CD14-positive monocyte (primary cell): ENCODE data around the gene DNAJC19. TPM values are rescaled to one million over a fixed set of nuclear protein-coding genes. Genes with fewer than 3 reads are reported as not detected.

ENCODE experiments used
- DNase-seq, 3 donors: peaks; one replicate each; pipeline ENCODE4 v3.0.0-alpha.2; 2011 to 2022
- H2AFZ ChIP-seq: 2 replicates; pipeline ENCODE4 v1.6.0; 2012; ENCODE audit warnings: mild to moderate bottlenecking, low read depth, low read length, inconsistent platforms; ENCODE audit not compliant: insufficient read depth, poor library complexity, severe bottlenecking
- H3K27ac ChIP-seq, 2 donors: 1 replicate in 1 of 2; 2 replicates in 1 of 2; pipeline ENCODE4 v1.5.1; 2012 to 2013; ENCODE audit warnings: low read length in 2 of 2, control low read depth in 1 of 2, inconsistent platforms in 1 of 2, low read depth in 1 of 2, mild to moderate bottlenecking in 1 of 2
- H3K27me3 ChIP-seq, 2 donors: one replicate each; pipeline versions ENCODE4 v1.6.0 to v1.6.1; 2011 to 2013; ENCODE audit warnings: low read length in 2 of 2; ENCODE audit not compliant: control insufficient read depth in 2 of 2, insufficient read depth in 2 of 2
- H3K36me3 ChIP-seq, 2 donors: replicated peaks in 1 of 2; 1 replicate in 1 of 2; 2 replicates in 1 of 2; pipeline versions ENCODE4 v1.5.1 to v1.6.1; 2012 to 2013; ENCODE audit warnings: low read length in 2 of 2, control low read depth in 1 of 2, inconsistent platforms in 1 of 2, mild to moderate bottlenecking in 1 of 2; ENCODE audit not compliant: insufficient read depth in 2 of 2, control insufficient read depth in 1 of 2
- H3K4me1 ChIP-seq, 2 donors: 1 replicate in 1 of 2; 2 replicates in 1 of 2; pipeline versions ENCODE4 v1.5.1 to v1.6.1; 2012 to 2013; ENCODE audit warnings: low read length in 2 of 2, control low read depth in 1 of 2, inconsistent platforms in 1 of 2, mild to moderate bottlenecking in 1 of 2, moderate library complexity in 1 of 2; ENCODE audit not compliant: insufficient read depth in 2 of 2, control insufficient read depth in 1 of 2
- H3K4me2 ChIP-seq: replicated peaks from 2 replicates; pipeline ENCODE3; 2012; ENCODE audit warnings: low read length, moderate library complexity, mild to moderate bottlenecking; ENCODE audit not compliant: poor library complexity, severe bottlenecking; ENCODE audit errors: extremely low read depth
- H3K4me3 ChIP-seq, 3 experiments: fragments of 200-600 bp in 1 of 3; sonication (generic) in 1 of 3; replicated peaks in 1 of 3; 1 replicate in 2 of 3; 2 replicates in 1 of 3; pipeline ENCODE4 v1.5.1; 2011 to 2013; ENCODE audit warnings: low read length in 3 of 3, mild to moderate bottlenecking in 3 of 3, control low read depth in 2 of 3, low read depth in 2 of 3, inconsistent platforms in 1 of 3, moderate library complexity in 1 of 3
- H3K79me2 ChIP-seq: 2 replicates; pipeline ENCODE4 v1.6.0; 2012; ENCODE audit warnings: mild to moderate bottlenecking, control low read depth, inconsistent platforms, low read length, moderate library complexity; ENCODE audit not compliant: insufficient read depth
- H3K9ac ChIP-seq: 2 replicates; pipeline ENCODE4 v1.6.0; 2017; ENCODE audit warnings: low read length, mild to moderate bottlenecking; ENCODE audit not compliant: insufficient read depth, poor library complexity, severe bottlenecking
- H3K9me3 ChIP-seq, 2 donors: replicated peaks in 1 of 2; 1 replicate in 1 of 2; 2 replicates in 1 of 2; pipeline versions ENCODE4 v1.5.1 to v1.6.1; 2012 to 2013; ENCODE audit warnings: low read length in 2 of 2, control low read depth in 1 of 2; ENCODE audit not compliant: control insufficient read depth in 1 of 2, insufficient read depth in 1 of 2
- H4K20me1 ChIP-seq: 2 replicates; pipeline ENCODE4 v1.6.0; 2012; ENCODE audit warnings: mild to moderate bottlenecking, low read length, control low read depth, moderate library complexity; ENCODE audit not compliant: insufficient read depth
- H3K27ac Mint-ChIP-seq, 7 donors: one replicate each; pipeline ENCODE4 v1.8.0; 2020; ENCODE audit warnings: mild to moderate bottlenecking in 7 of 7, mixed read lengths in 7 of 7, moderate library complexity in 6 of 7, inconsistent platforms in 2 of 7
- H3K27me3 Mint-ChIP-seq, 3 donors: one replicate each; pipeline ENCODE4 v1.8.0; 2021 to 2022; ENCODE audit warnings: low read depth in 3 of 3, mild to moderate bottlenecking in 3 of 3, mixed read lengths in 3 of 3, moderate library complexity in 3 of 3, inconsistent platforms in 1 of 3
- H3K36me3 Mint-ChIP-seq, 2 donors: one replicate each; pipeline ENCODE4 v1.8.0; 2020; ENCODE audit warnings: mixed read lengths in 2 of 2, inconsistent platforms in 1 of 2, mild to moderate bottlenecking in 1 of 2
- H3K4me1 Mint-ChIP-seq: one replicate; pipeline ENCODE4 v1.8.0; 2020; ENCODE audit warnings: mild to moderate bottlenecking, mixed read lengths
- H3K4me3 Mint-ChIP-seq, 2 donors: one replicate each; pipeline ENCODE4 v1.8.0; 2020; ENCODE audit warnings: mild to moderate bottlenecking in 2 of 2, mixed read lengths in 2 of 2, moderate library complexity in 1 of 2
- H3K9me3 Mint-ChIP-seq, 7 donors: one replicate each; pipeline ENCODE4 v1.8.0; 2020 to 2022; ENCODE audit warnings: mixed read lengths in 7 of 7, mild to moderate bottlenecking in 6 of 7, moderate library complexity in 6 of 7, inconsistent platforms in 2 of 7
- WGBS: methylation state at CpG from one replicate; pipeline ENCODE4 v1.1.5; 2013; ENCODE audit warnings: missing lambda C conversion rate; ENCODE audit not compliant: insufficient coverage; 5-methylcytosine and 5-hydroxymethylcytosine counted together
- intact Hi-C, 2 donors: fragments of 100-400 bp; cut with micrococcal nuclease; formaldehyde crosslinking; loops; one replicate each; pipeline versions ENCODE4 v1.15.0 to v1.15.1; 2023
- polyA plus RNA-seq, 3 donors: library from polyadenylated mRNA; depleted of rRNA in 1 of 3; unstranded in 2 of 3; stranded (reverse) in 1 of 3; fragments of 300-500 nt in 2 of 3; fragments of >200 nt in 1 of 3; fragmentation: Illumina TruSeq in 2 of 3; gene quantifications; 1 replicate in 2 of 3; 2 replicates in 1 of 3; pipeline ENCODE4 v1.2.3, GENCODE V29; 2012 to 2021
- TF ChIP-seq, protein P1 (sequence below): fragments of 200-600 bp; IDR thresholded peaks from one replicate; pipeline ENCODE4 v1.8.0; 2022; ENCODE audit warnings: antibody characterized with exemption, mild to moderate bottlenecking

The DNAJC19 gene
- polyA plus RNA-seq, 3 donors: 10.7 to 44.7 (median 44.0) TPM

DNA sequence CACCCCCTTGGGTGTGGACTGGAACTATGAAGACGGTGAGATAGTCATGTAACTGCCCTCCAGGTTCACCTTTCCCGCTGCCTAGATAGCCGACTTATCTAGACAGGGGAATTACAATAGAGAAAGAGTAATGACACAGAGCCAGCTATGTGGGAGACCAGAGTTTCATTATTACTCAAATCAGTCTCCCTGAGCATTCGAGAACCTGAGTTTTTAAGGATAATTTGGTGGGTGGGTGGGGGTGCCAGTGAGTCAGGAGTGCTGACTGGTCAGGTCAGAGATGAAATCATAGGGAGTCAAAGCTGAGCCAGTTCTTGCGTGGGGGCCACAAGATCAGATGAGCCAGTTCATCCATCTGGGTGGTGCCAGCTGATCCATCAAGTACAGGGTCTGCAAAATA, 19.7 kb upstream of the DNAJC19 start:
- Histone ChIP-seq H3K36me3 (no peaks in the 10 kb centered on the region), H3K9me3 (peaks cover 0 to under 1% of the 10 kb centered on the region in 2 donors), H3K9ac (no peak overlapping the region), H4K20me1 (no peaks in the 10 kb centered on the region), H3K27ac (no peak overlapping the region), H3K27me3 (no peaks in the 10 kb centered on the region), H3K4me2 (no peak overlapping the region), H2AFZ (no peak overlapping the region), H3K4me1 (no peaks in the 10 kb centered on the region), H3K4me3 (no peak overlapping the region), H3K79me2 (no peaks in the 10 kb centered on the region)
- no peak for DNase-seq
- intact Hi-C loops: no loop called here
- TF ChIP-seq, protein P1, sequence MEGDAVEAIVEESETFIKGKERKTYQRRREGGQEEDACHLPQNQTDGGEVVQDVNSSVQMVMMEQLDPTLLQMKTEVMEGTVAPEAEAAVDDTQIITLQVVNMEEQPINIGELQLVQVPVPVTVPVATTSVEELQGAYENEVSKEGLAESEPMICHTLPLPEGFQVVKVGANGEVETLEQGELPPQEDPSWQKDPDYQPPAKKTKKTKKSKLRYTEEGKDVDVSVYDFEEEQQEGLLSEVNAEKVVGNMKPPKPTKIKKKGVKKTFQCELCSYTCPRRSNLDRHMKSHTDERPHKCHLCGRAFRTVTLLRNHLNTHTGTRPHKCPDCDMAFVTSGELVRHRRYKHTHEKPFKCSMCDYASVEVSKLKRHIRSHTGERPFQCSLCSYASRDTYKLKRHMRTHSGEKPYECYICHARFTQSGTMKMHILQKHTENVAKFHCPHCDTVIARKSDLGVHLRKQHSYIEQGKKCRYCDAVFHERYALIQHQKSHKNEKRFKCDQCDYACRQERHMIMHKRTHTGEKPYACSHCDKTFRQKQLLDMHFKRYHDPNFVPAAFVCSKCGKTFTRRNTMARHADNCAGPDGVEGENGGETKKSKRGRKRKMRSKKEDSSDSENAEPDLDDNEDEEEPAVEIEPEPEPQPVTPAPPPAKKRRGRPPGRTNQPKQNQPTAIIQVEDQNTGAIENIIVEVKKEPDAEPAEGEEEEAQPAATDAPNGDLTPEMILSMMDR: no peak
- WGBS: 84% methylated on average over 3 of the region's 5 CpGs
- Mint-ChIP-seq H3K27ac (no peak overlapping the region), H3K9me3 (peaks cover 0 to 10% (median 4%) of the 10 kb centered on the region in 7 donors), H3K27me3 (peaks cover 0 to 2% (median 0%) of the 10 kb centered on the region in 3 donors), H3K4me1 (no peaks in the 10 kb centered on the region), H3K4me3 (no peak overlapping the region), H3K36me3 (no peaks in the 10 kb centered on the region)

GRCh38 chr3:181008796-181009195, 19.3 kb upstream of the DNAJC19 start:
- no peak for DNase-seq
- Mint-ChIP-seq H3K4me3 (no peak overlapping the region), H3K36me3 (no peaks in the 10 kb centered on the region), H3K9me3 (peaks cover under 1 to 10% (median 4%) of the 10 kb centered on the region in 7 donors), H3K27ac (no peak overlapping the region), H3K27me3 (peaks cover 0 to 2% (median 0%) of the 10 kb centered on the region in 3 donors), H3K4me1 (no peaks in the 10 kb centered on the region)
- no peak overlapping the region for H3K9ac ChIP-seq
- peaks cover 0 to 5% of the 10 kb centered on the region in 2 donors for H3K9me3 ChIP-seq
- H3K79me2 ChIP-seq: no peaks in the 10 kb centered on the region
- no peak overlapping the region for H3K4me2 ChIP-seq
- intact Hi-C loops: no loop called here
- no peak overlapping the region for H3K4me3 ChIP-seq
- no peaks in the 10 kb centered on the region for H3K36me3 ChIP-seq
- H4K20me1 ChIP-seq: no peaks in the 10 kb centered on the region
- H3K27me3 ChIP-seq: no peaks in the 10 kb centered on the region
- TF ChIP-seq, protein P1: no peak
- no peaks in the 10 kb centered on the region for H3K4me1 ChIP-seq
- 100% methylated on average over 1 of the region's 1 CpG for WGBS
- H2AFZ ChIP-seq: no peak overlapping the region
- no peak overlapping the region for H3K27ac ChIP-seq
